Measurements from ENCODE around the gene ADCY9.
A peak's percentile ranks its signal among the peaks of the same experiment; 100 is the strongest.

ADCY9 gene

DNA sequence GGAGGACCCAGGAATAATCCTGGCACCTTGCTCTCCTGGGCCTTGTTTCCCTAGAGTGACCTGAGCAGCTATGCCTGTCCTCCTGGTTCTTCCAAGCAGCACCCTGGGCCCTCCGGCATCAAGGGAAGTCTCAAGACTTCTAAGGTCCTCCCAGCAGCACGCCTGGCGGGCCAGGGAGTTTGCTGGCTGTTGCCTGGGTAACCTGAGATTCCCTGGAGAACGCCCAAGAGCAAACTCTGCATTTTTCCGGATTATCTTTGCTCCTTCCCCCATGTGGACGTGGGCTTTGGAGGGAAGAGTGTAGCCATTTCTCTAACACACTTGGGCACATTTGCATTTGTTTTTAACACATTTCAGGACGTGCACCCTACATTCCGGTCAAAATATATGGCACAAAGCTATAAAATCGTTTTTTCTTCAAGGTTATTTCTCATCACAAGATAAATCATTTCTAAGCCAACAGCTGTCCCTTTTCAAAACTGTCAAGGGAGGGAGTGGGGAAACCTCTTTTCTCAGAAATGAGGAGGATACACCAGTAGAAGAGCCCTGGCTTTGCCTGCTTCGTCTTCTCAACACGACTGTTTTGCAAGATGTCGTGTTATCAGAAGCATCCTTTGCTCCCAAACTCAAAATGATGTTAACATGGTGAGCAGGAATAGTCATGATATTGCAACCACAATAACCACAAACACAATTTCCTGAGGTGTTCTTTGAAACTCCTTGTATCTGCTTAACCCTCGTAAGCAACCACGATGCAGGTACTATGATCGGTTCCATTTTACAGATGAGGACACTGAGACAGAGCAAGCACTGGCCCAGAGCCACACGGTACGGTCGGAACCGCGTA, 116.5 kb downstream of the ADCY9 start:
- DNase-seq = no peak

DNA sequence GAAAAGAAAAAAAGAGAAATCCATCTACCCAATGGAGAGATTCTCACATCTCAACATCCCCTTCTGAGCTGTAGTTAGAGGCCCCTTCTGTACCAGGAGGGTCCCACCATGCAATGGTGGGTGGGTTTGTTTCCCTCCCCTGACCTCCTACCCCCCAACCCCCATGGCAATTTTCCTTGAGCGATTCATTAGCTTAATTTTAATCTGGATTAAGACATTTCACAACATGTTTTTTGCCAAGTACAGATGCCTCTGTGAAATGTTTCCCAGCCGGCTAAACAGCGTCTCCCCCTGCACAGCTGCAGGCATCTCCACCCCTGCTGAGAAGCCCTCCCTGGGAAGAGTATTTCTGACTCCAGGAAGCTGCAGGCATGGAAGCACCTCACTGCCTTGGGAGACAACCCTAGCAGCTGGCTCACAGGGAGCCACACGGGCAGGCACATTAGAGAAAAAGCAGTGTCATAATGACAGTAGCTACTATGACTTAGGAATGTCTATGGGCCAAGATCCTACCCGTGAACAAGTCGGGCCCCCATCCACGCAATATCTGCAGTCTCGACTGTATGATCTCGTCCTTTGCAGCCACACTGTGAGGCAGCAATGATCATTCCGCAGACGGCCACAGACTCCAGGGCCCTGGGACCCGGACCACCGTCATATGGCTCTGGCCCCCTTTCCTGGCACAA, 117.3 kb downstream of the ADCY9 start:
- DNase-seq = no peak

DNA sequence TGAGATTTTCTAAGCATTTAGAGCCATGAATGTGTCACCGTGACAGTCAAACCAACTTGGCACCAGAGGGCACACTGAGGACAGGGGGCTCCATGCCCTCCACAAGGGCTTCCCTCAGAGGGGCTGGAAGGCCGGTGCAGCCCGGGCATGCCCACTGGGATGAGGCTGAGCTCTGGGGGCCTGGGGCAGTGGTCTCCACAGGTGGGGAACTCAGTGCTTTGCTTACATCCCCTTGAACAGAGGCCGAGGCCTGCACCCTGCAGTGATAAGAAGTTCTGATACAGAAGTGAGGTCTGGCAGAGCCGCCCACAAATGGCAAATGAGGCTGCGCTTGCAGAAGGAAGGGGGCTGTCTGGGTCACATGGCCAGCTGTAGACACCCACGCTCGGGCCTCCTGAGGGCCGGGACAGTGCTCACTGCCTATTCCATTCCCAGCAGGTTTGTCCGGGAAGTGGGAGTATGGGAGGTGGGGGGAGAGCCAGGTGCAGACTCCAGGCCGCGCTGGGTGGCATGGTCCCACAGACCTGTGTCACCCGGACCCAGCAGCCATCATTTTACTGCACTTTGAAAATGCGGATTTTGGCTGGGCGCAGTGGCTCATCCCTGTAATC, 118.9 kb downstream of the ADCY9 start:
- DNase-seq = no peak

DNA sequence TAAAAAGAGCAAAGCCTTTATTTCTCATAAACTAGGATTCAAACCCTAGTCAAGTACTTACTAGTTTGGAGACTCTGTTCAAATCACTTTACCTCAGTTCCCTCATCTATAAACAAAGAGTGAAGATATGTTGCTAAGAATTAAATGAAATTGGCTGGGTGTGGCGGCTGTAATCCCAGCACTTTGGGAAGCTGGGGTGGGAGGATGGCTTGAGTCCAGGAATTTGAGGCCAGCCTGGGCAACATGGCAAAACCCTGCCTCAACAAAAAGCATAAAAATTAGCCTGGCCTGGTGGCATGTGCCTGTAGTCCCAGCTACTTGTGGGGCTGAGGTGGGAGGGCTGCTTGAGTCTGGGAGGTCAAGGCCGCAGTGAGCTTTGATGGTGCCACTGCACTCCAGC, 121.2 kb downstream of the ADCY9 start:
- no peak for DNase-seq

DNA sequence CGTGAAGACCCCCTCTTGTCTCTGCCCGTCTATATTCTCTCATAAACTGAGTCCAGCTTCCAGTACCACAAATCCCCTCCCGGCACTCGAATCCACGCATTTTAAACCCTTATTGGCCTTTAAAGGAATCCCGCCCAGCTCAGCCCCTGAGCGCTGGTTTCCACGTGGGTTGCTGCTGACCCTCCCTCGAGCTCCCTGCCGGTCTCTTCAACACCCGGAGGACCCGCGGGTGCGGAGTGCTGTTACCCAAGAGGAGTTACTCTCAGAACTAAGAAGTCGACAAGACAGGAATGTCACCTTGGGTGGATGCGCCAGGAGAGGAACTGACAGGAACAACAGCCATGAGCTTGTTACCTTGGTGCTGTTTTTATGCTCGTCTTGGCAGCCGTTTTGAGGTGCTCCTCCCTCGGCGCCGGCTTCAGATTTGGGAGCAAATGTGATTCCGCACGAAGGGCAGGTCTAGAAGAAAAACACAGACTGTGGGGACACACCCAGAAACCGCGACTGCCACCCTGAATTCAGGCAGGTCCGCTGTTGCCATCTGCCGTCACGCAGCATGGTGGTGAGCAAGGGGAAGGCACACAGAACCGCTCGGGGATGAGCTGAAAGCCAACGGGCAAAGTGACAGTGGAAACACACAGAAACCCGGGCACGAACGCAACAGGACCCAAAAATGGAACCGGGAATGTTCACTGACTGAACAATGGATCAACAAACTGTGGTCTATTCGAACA, 123.0 kb downstream of the ADCY9 start:
- DNase-seq = no peak

DNA sequence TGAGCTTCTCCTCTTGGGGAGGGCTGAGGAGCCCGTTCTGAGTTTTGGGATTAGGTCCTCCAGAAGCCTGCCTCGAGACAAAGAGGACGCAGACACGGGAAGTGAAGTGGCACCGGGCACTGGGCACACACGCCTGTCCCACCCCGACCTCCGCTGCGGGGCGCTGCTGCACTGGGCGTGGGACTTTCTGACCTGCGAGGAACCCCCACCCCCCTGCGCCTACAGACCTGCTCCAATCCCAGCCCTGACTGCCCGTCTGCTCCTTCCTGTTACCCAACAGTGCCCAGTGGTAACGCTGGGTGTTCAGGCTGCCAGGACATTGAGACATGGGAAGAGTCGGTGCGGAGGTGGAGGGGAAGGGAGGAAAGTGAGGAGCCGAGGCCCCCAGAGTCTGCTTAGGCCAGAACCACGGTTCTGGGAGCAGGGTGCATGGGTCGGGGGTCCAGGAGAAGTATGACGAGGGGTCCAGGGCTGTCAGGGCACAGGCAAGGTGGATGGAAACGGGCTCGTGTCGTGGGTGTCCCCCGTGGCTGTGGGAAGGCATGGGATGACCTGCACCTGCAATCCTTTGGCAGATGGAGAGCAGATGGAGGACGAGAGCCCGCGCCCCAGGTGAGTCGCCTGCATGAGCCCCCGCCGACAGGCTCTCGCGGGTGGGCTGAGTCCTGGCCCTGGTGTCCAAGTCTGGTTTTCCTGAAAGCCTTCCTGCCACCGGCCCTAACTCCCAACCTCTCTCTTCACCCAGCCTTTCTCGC, 123.8 kb downstream of the ADCY9 start:
- no peak for DNase-seq

DNA sequence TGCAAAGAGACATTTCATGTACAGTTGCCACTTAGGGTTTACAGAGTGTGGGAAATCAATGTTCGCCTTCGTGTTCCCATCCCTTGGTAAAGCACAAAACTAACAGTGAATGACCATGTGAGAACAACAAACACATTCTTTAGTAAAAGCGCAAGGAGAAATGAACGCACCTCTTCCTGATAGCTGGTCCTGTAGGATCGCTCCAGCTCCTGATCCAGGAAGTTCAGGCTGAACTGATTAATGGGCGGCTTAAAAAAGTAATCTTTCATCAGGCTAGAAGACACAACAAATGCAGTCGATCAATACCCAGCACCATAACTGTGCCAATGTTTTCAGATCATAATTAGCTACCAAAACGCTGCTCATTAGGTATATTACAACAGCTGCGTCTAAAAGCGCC, 127.4 kb downstream of the ADCY9 start:
- DNase-seq = no peak

DNA sequence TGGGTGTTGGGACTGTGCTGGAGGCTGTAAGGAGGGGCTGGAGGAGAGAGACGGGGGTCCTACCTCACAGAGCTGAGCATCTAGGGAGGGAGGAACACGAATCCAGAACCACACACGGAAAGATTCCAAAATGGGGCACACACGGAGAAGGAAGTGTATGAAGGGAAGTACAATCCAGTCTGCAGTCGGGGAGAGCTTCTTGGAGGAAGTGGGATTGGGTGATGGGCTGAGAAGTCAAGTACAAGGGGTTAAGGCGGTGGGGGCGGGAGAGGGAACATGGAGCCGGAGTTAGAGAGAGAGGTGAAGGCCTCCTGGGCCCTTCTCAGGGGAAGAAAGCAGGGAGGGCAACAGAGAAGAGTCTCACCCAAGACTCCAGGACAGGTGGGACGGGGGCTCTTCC, 128.2 kb downstream of the ADCY9 start:
- no peak for DNase-seq

DNA sequence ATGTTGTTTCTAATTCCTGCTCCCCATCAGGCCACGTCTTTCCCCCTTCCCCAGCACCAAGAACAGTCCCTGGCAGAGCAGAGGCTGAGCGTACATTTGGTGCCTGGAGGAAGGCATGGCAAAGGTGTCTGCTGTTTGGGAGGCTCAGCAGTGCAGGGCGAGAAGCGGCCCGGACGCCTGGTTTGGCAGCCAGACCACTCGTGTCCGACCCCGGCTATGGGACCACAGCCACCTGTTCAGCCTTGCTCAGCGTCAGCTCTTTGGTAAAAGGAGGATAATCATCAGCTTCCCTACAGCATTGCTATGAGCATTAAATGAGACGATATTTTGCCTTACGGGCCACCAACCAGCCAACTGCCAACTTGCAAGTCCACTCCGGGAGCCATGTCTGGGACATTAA, 129.0 kb downstream of the ADCY9 start:
- no peak for DNase-seq

DNA sequence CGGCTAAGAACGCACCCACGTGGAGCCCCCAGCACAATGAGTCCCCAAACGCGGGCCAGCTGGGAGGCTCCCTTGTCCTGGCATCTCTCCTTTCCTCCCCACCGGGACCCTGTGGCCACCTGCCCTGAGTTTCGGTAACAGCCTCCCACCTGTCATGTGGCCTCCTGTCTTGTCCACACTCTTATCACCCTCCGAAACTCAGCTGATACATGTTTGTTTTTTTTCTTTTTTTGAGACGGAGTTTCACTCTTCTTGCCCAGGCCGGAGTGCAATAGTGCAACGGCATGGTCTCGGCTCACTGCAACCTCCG, 130.1 kb downstream of the ADCY9 start:
- no peak for DNase-seq

DNA sequence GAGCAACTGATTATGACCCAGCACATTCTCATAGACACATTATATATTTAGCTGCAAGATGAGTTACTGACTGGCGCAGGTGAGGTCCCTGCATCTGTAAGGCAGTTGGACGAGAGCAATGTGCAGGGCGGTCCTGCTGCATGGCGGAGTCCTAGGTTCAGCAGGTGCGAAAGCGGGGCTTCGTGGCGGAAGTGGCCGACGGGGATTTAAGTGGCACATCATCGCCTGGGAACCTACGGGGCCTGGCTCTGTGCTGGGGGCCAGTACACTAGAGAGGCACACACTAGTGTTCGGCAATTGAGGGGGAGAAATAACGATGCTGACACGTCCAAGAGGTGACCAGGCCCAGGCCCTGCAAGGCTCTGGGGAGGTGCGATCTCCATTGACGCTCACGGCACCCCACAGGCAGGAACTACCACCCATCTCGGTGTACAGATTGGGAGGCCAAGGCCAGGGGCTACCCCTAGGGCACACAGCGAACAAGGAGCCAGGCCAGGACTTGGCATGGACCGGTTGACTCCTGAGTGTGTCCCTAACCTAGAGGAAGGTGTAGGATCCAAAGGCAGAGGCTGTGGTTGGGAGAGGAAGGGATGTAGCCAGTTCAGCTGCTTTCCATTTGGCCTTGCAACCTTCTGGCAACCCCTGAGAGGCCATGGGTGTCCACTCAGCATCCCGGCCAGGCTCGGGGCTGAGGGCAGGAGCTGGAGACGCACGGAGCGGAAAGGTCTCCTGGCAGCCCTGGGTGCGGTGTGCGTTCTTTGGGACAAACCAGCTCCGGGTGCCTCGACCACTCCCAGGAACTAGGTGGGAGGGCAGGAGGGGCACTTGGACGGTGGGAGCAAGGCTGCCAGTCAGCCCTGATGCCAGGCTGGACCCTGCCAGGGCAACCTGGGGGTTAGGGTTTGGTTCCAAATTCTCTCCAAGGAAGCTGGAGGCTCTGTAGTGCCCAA, 131.9 kb downstream of the ADCY9 start:
- no peak for DNase-seq

DNA sequence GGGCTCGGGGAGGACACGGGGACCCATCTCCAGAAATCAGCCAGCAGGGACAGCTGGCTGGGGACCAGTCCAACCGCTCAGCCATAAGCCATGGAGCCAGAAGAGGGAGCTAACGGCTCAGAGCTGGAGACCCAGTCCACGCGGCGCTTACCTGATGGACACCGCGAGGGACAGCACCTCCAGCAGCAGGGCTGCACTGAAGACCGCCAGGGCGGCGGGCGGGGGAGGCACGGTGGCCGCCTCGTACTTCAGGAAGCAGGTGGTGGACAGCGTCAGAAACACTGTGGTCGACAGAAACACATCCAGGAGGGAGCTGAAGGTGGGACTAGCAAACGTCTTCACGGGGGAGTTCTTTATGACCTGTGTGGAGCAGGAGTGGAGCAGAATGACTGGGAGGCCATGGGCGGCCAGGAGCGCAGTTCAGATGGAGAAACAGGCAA, 133.1 kb downstream of the ADCY9 start:
- DNase-seq = peak; percentile 7

DNA sequence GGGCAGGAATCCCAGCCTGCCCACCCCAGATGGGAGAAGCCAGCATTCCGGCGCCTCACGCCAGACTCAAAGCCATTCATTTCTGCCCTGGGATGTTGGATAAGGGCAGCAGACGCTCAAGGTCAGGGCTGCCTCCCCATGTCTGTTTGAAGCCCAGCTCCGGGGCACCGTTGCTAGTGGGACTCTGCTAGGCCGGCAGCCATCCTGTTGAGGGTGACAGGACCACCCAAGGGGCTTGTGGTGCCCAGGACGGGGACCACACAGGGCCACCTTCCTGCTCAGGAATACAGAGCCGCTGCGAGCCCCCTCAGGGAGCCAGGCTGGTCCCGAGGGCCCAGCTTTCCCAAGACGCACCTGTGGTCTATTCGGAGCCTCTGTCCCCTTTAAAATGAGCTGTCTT, 134.0 kb downstream of the ADCY9 start:
- DNase-seq = no peak

DNA sequence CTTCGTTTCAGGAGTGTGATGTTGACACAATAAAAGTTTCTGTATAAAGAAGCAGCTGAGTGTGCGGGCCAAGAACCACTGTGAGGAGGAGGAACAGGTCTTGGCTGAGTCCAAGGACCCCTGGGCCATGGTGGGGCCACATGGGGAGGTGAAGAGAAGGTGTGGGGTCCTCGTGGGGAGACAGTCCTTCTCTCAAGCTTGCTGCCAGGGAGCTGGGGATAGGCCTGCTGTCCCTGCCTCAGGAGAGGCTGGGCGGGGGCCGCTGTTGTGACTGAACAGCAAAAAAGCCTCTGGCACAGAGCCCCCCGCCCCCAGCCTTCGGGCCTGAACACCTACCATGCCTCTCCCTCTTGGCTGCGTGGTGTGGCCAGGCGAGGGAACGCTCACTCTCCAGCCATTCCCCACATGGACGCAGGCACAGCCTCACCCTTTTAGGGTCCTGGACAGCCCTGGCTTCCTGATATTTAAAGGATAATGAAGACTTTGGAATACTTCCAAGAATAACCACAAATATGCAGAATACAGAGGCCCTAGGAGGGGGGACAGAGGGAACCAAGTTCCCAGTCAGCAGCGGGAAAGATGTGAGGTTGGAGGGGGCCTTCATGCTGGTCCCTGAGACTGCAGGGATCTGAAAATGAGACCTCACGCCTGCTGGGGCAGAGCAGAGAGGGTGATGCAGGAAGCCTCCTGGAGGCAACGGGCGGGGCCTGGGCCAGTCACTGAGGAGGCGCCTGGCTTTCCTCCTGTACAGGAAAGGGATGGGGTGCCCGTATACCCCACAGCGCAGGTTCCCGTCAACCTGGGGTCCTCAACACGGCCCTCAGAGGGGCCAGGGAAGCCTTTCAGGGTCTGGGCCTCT, 135.8 kb downstream of the ADCY9 start:
- DNase-seq = no peak

DNA sequence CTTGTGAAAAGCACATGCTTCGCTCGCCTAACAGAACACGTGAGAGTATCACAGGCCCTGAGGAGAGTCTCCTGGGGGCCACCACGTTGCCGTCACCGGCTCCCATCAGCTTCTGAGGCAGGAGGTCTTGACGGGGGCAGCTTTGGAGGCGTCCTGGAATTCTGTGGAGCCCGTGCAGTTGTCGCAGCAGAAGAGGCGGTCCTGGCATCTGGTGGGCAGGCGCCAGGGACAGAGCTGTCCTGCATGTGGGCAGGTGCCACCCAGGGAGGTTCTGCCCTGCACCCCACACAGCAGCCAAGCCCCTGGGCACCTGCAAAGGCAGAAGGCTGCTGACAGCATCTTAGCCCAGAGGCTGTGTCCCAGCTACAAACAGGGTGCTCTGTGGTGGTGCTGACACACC, 136.7 kb downstream of the ADCY9 start:
- DNase-seq = no peak

DNA sequence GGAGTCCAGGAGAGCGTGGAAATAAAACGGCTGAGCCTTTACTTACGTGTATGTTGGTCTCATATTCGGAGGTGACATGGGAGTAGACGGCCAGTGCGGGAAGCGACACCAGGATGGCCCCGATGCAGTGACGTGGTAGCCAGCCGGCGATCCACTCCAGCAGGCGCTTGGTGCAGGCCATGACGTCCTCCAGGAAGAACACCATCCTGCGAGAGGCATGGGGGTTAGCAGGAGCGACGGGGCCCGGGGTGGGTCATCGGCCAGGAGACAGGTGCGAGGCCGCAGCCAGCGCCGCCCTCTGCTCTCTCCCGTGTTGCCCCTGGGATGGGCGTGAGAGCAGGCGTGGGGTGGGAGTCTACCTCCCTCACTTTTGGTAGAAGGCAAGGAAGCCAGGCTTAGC, 137.2 kb downstream of the ADCY9 start:
- no peak for DNase-seq

DNA sequence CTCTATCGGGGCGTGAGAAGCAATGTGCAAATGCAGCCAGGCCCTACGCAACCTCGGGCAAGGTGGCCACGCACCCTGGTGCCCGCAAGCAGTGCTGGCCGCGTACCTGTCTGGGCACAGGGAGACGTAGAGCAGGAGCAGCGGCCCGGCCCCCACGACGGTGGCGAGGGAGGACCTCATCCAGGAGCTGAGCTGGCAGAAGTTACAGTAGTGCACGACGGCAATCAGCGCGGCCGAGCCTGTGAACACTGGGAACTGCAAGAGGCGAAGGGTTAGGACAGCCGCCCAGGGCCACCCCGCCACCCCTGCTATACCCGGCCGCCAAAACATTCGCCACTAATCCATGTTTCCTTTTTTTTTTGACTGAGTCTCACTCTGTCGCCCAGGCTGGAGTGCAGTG, 138.9 kb downstream of the ADCY9 start:
- DNase-seq = no peak

DNA sequence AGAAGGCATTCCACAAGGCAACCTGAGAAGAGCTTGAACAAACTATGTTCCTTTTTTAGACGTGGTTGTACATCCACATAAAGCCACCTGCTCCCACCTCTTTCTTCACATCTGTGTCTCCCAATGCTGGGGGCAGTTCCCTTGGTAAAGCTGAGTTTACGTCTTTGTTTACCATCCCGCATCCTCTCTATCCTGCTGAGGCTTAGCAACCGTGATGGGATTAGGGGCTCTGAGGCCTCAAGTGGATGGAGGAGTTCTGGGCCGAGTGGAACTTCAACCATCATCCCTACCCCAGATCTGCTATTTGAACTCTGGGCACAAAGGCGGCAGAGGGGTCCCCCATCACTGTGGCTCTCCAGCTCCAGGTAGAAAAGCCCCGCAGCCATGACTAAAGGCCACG, 141.5 kb downstream of the ADCY9 start:
- no peak for DNase-seq

DNA sequence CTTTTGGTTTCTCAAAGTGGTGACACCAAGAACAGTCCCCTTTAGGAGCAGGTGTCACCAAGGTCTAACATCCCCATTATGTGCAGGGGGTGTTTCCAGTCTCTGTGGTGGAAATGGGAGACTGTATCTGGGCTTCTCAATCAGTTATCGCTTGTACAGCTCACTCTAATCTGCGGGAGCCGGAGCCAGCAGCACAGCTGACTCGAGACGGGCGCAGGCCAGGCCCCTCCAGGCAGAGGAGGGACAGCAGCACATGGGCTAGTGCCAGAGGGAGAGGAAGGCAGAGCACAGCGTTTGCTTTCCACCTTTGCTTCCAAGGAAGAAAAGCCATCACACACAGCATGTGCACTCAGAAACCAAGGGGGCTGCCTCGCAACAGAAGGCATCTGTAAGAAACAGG, 144.5 kb downstream of the ADCY9 start:
- no peak for DNase-seq

DNA sequence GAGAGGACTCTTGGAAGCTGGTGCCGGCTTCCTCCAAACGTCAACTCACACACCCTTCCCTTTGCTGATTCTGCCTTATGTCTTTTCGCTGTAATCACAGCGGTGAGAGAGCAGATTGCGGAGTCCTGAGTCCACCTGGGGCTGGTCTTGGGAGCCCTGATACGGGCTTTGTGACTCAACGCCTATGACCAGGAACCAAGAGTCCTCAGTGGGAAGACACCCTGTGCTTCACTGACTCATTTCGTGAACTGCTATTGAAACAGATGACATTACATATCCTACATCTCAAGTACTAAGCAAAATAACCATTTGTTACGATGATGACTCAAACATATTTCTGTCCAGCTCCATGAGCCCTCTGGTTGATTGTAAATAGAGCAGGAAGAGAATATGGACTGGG, 145.0 kb downstream of the ADCY9 start:
- DNase-seq = no peak

DNA sequence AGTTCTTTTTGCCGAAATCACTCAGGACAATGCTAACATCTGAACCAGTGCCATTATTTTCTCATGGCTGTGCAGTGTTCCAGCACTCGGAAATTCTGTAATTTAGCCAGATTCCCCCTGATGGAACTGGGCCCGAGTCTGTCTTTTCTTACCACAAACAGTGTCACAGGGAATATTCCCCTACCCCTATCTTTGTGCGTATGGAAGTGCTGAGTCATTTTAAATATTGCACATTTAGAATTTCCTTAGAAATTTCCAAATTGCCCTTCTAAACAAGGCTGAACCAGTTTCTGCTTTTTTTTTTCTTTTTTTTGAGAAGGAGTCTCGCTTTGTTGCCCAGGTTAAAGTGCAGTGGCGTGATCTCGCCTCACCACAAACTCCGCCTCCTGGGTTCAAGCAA, 147.7 kb downstream of the ADCY9 start:
- DNase-seq = no peak
